RPMI8226 (cell line): ENCODE measurements around the gene MIA.
"Not testable (repeated sequence)": the region's sequence is repeated elsewhere in the genome, so short reads cannot be mapped to it uniquely, and the experiment has no call there.

Experiments used
- DNase-seq: peaks from one replicate; pipeline ENCODE4 v3.0.0-alpha.2; 2015

MIA gene

DNA sequence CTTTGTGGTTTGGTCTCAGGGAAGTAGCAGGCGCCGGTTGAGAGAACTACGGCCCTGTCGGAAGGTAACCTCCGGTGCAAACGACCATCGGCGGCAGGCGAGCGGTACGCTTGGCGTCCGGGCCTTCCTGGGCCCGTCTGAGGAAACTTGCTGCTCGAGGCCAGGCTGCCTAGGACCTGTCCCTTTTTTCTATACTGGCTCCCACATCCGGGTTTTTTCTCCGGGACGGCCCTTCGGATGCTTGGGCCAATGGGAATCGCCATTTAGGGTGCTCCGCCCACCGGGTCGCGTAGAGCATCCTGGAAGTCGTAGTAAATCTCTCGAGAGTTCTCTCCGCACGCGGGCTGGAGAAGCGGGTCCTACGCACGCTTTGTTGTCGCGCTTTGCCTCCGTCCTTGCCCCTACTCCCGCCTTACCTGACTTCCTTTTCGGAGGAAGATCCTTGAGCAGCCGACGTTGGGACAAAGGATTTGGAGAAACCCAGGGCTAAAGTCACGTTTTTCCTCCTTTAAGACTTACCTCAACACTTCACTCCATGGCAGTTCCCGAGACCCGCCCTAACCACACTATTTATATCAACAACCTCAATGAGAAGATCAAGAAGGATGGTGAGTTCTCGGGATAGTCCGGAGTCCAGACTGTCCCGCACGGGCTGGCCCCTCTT is 24.3 kb upstream of the MIA start, which contains the start of gene SNRPA:
Gene SNRPA (plus strand): TSS at position 330 of the 664 bp plus-strand sequence. CDS start 206 bp downstream, at position 536.
- peak; percentile 96 for DNase-seq

GRCh38 chr19:40752257-40752781 is 23.0 kb upstream of the MIA start:
- no peak for DNase-seq

- no peak for DNase-seq
Measured at GRCh38 chr19:40754611-40755247, 20.6 kb upstream of the MIA start.

GRCh38 chr19:40755248-40755624 is 20.1 kb upstream of the MIA start:
- no peak for DNase-seq

GRCh38 chr19:40755791-40756190 is 19.5 kb upstream of the MIA start:
- no peak for DNase-seq

- DNase-seq: no peak
Measured at GRCh38 chr19:40756502-40757110, 18.7 kb upstream of the MIA start.

- DNase-seq: no peak
Measured at GRCh38 chr19:40758491-40758890, 16.8 kb upstream of the MIA start.

GRCh38 chr19:40759352-40759751 is 16.0 kb upstream of the MIA start:
- no peak for DNase-seq

GRCh38 chr19:40762754-40763470 is 12.4 kb upstream of the MIA start:
- DNase-seq: no peak

DNA sequence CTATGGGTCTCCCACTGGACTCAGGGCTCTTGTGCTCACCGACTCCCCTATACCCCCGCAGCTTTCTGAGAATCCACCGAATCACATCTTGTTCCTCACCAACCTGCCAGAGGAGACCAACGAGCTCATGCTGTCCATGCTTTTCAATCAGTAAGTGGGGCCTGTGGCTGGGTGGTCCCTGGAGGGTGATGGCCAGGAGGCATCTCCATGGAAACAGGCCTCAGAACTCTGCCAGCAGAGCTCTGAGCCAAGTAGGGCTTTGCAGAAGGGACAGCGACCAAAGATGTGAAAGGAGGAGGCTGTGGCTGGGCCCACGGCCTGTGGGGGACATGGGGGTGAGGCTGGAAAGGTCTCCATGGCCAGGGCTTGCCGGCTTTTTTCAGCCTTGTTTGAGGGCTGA is 11.8 kb upstream of the MIA start:
- no peak for DNase-seq

- DNase-seq: no peak
Measured at GRCh38 chr19:40763963-40764362, 11.4 kb upstream of the MIA start.

DNA sequence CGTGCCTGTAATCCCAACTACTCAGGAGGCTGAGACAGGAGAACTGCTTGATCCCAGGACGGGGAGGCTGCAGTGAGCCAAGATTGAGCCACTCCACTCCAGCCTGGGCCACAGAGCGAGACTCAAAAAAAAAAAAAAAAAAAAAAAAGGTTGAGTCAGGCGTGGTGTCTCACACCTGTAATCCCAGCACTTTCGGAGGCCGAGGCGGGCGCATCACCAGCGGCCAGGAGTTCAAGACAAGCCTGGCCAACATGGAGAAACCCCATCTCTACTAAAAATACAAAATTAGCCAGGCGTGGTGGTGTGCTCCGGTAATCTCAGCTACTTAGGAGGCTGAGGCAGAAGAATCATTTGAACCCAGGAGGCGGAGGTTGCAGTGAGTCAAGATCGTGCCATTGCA is 8.9 kb upstream of the MIA start:
- DNase-seq: not testable (repeated sequence)

DNA sequence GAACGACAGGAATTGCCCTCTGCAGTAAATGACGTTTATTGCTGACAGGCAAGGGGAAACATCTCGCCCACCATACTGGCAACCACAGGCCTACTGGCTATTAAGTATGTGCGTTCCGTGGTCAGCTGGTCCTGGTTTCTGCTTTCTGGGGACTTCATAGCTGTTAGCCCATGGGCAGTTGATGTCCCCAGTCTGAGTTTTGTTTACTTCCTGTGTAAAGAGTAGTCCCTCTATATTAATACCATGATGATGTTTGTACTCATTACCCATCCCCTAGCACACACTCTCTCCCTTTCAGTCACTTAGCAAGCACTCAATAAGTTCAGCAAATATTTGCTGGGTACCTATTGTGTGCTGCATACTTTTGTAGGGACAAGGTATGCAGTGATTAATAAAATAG is 6.5 kb upstream of the MIA start:
- DNase-seq: no peak

DNA sequence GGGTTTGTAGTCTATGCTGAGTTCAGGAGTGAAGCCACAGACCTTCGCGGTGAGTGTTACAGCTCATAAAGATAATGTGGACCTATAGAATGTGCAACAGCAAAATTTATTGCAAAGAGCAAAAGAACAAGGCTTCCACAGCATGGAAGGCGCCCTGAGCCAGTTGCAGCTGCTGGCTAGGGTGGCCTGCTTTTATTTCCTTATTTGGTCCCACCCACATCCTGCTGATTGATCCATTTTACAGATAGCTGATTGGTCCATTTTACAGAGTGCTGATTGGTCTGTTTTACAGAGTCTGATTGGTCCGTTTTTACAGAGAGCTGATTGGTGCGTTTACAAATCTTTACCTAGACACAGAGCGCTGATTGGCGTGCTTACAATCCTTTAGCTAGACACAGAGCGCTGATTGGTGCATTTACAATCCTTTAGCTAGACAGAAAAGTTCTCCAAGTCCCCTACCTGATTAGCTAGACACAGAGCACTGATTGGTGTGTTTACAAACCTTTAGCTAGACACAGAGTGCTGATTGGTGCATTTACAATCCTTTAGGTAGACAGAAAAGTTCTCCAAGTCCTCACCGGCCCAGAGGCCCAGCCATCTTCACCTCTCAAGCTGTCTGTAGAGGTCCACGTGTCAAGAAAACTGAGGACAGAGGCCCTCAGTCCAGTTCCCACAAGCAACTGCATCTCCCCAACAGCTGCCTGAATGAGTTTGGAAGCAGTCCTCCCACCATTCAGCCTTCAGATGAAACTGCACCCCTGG is 4.0 kb upstream of the MIA start:
- not testable (repeated sequence) for DNase-seq

DNA sequence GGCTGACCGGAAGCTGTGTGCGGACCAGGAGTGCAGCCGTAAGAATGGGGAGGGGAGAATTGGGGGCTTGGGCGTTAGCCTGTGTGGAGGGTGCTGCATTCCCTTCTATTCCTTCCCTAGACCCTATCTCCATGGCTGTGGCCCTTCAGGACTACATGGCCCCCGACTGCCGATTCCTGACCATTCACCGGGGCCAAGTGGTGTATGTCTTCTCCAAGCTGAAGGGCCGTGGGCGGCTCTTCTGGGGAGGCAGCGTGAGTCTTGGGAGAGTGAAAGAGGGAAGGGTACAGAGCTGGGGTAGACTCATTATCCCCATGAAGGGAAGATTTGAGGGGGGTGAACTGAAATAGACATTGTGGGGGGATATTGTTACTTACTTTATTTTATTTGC is 306 bp downstream of the MIA start:
- DNase-seq: no peak

GRCh38 chr19:40776364-40776763 is 1.0 kb downstream of the MIA start:
- no peak for DNase-seq

GRCh38 chr19:40776932-40777644 is 1.8 kb downstream of the MIA start:
- peak; percentile 86 for DNase-seq

- DNase-seq: no peak
Measured at GRCh38 chr19:40777645-40777936, 2.3 kb downstream of the MIA start.

DNA sequence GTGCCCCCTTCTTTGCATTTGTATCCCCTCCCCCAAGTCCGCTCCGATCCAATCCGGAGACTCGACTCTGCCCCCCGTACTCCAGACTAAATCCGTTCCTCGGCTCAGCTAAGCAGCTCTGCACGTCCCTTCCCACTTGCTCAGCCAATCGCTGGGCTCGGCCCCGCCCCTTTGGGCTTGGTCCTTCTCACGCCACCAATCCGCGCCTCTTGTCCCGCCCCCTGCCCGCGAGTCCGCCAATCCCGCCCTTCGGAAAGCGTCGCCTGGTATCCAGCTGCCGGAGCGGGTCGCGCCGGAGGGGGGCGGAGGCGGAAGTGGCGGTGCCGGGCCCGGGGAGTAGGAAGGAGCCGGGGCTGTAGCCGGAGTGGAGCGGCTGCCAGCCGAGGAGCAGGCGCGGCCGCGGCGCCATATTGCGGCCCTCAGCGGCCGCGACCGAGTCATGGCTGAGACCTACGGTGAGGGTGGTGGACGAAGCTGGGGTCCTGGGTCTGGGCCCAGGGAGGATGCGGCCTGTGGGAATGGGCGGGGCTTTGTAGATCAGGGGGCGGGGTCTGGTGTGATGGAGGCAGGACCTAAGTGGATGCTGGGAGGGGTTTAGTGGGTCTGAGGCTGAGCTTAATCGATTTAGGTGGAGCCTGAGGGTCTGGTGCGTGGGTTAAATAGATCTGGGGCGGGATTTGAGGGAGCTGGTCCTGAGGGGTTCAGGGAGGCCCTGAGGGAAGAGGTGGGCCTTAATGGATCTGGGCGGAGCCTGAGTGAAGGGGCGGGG is 2.8 kb downstream of the MIA start, which contains the start of gene RAB4B:
Gene RAB4B (plus strand): TSS at position 311 of the 769 bp plus-strand sequence. CDS start 129 bp downstream, at position 440.
- DNase-seq: peak; percentile 98

- no peak for DNase-seq
Measured at GRCh38 chr19:40778706-40779284, 3.5 kb downstream of the MIA start.

DNA sequence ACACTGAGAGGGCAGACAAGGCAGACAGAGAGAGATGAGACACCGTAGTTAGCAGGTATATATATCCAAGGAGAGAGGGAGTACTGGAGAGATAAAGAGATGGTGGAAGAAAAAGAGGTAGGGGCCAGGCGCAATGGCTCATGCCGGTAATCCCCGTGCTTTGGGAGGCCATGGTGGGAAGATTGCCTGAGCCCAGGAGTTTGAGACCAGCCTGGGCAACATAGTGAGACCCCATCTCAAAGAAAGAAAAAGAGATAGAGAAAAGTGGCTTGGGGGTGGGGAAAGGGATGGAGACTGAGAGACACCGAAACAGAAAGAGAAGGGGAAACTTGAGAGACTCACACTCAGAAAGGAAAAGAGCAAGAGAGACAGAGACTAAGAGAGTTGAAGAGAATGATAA is 5.3 kb downstream of the MIA start:
- DNase-seq: no peak
